Measurements from ENCODE around the gene WDR33. TPM values are rescaled to one million over a fixed set of nuclear protein-coding genes. Genes with fewer than 3 reads are reported as not detected.

The WDR33 gene
- polyA plus RNA-seq, 2 donors, result 10.6 to 12.2 TPM

- H3K9me3 ChIP-seq (ENCODE audit: control insufficient read depth in 2 of 2, insufficient read depth in 1 of 2, low read depth in 1 of 2, low read length in 1 of 2), result no peaks in the 10 kb centered on the region
- H3K36me3 ChIP-seq (ENCODE audit: control insufficient read depth in 2 of 2, insufficient read depth in 2 of 2, low read length in 1 of 2), result no peaks in the 10 kb centered on the region
- H3K4me1 ChIP-seq (ENCODE audit: control insufficient read depth in 2 of 2, insufficient read depth in 2 of 2, low read length in 1 of 2), result peaks cover 2 to 5% of the 10 kb centered on the region in 2 donors
- WGBS, 2 donors, result 73 to 78% methylated on average over 14 of the region's 14 CpGs
- H3K27ac ChIP-seq (ENCODE audit: low read depth in 2 of 2, low read length in 1 of 2), result peak overlapping the region; percentile 32 to 45
- peak overlapping the region in 1 of 2 donors; percentile 5 for H3K4me3 ChIP-seq (ENCODE audit: low read depth in 1 of 2, low read length in 2 of 2)
- no peaks in the 10 kb centered on the region for H3K27me3 ChIP-seq (ENCODE audit: control insufficient read depth in 1 of 2, insufficient read depth in 2 of 2, low read length in 2 of 2)
Observed at GRCh38 chr2:127671557-127672302, 139.2 kb downstream of the WDR33 start.

- Histone ChIP-seq H3K4me1 (ENCODE audit: control insufficient read depth in 2 of 2, insufficient read depth in 2 of 2, low read length in 1 of 2) (peaks cover 2 to 5% of the 10 kb centered on the region in 2 donors), H3K27ac (ENCODE audit: low read depth in 2 of 2, low read length in 1 of 2) (peak overlapping the region in 1 of 2 donors; percentile 31), H3K4me3 (ENCODE audit: low read depth in 1 of 2, low read length in 2 of 2) (no peak overlapping the region), H3K27me3 (ENCODE audit: control insufficient read depth in 1 of 2, insufficient read depth in 2 of 2, low read length in 2 of 2) (no peaks in the 10 kb centered on the region), H3K36me3 (ENCODE audit: control insufficient read depth in 2 of 2, insufficient read depth in 2 of 2, low read length in 1 of 2) (no peaks in the 10 kb centered on the region), H3K9me3 (ENCODE audit: control insufficient read depth in 2 of 2, insufficient read depth in 1 of 2, low read depth in 1 of 2, low read length in 1 of 2) (no peaks in the 10 kb centered on the region)
- 70 to 75% methylated on average over 5 of the region's 5 CpGs for WGBS, 2 donors
Observed at GRCh38 chr2:127670957-127671290, 140.0 kb downstream of the WDR33 start.

- Histone ChIP-seq H3K27me3 (ENCODE audit: control insufficient read depth in 1 of 2, insufficient read depth in 2 of 2, low read length in 2 of 2) (no peaks in the 10 kb centered on the region), H3K4me1 (ENCODE audit: control insufficient read depth in 2 of 2, insufficient read depth in 2 of 2, low read length in 1 of 2) (peaks cover 2 to 5% of the 10 kb centered on the region in 2 donors), H3K9me3 (ENCODE audit: control insufficient read depth in 2 of 2, insufficient read depth in 1 of 2, low read depth in 1 of 2, low read length in 1 of 2) (no peaks in the 10 kb centered on the region), H3K4me3 (ENCODE audit: low read depth in 1 of 2, low read length in 2 of 2) (no peak overlapping the region), H3K36me3 (ENCODE audit: control insufficient read depth in 2 of 2, insufficient read depth in 2 of 2, low read length in 1 of 2) (no peaks in the 10 kb centered on the region), H3K27ac (ENCODE audit: low read depth in 2 of 2, low read length in 1 of 2) (peak overlapping the region in 1 of 2 donors; percentile 31)
- WGBS, 2 donors, result 72 to 78% methylated on average over 10 of the region's 10 CpGs
Observed at GRCh38 chr2:127670055-127670956, 140.7 kb downstream of the WDR33 start.

GRCh38 chr2:127669056-127669455 is 141.9 kb downstream of the WDR33 start:
- Histone ChIP-seq H3K27ac (ENCODE audit: low read depth in 2 of 2, low read length in 1 of 2) (no peak overlapping the region), H3K36me3 (ENCODE audit: control insufficient read depth in 2 of 2, insufficient read depth in 2 of 2, low read length in 1 of 2) (no peaks in the 10 kb centered on the region), H3K9me3 (ENCODE audit: control insufficient read depth in 2 of 2, insufficient read depth in 1 of 2, low read depth in 1 of 2, low read length in 1 of 2) (no peaks in the 10 kb centered on the region), H3K4me1 (ENCODE audit: control insufficient read depth in 2 of 2, insufficient read depth in 2 of 2, low read length in 1 of 2) (peaks cover 6 to 8% of the 10 kb centered on the region in 2 donors), H3K27me3 (ENCODE audit: control insufficient read depth in 1 of 2, insufficient read depth in 2 of 2, low read length in 2 of 2) (no peaks in the 10 kb centered on the region), H3K4me3 (ENCODE audit: low read depth in 1 of 2, low read length in 2 of 2) (no peak overlapping the region)
- WGBS, 2 donors, result 72 to 78% methylated on average over 7 of the region's 7 CpGs

- Histone ChIP-seq H3K27me3 (ENCODE audit: control insufficient read depth in 1 of 2, insufficient read depth in 2 of 2, low read length in 2 of 2) (no peaks in the 10 kb centered on the region), H3K27ac (ENCODE audit: low read depth in 2 of 2, low read length in 1 of 2) (peak overlapping the region in 1 of 2 donors; percentile 6), H3K4me1 (ENCODE audit: control insufficient read depth in 2 of 2, insufficient read depth in 2 of 2, low read length in 1 of 2) (peaks cover 6 to 20% of the 10 kb centered on the region in 2 donors), H3K4me3 (ENCODE audit: low read depth in 1 of 2, low read length in 2 of 2) (no peak overlapping the region), H3K36me3 (ENCODE audit: control insufficient read depth in 2 of 2, insufficient read depth in 2 of 2, low read length in 1 of 2) (peaks cover 0 to 5% of the 10 kb centered on the region in 2 donors), H3K9me3 (ENCODE audit: control insufficient read depth in 2 of 2, insufficient read depth in 1 of 2, low read depth in 1 of 2, low read length in 1 of 2) (no peaks in the 10 kb centered on the region)
- WGBS, 2 donors, result 62 to 81% methylated on average over 8 of the region's 8 CpGs
Observed at GRCh38 chr2:127665267-127665893, 145.6 kb downstream of the WDR33 start.

- Histone ChIP-seq H3K27ac (ENCODE audit: low read depth in 2 of 2, low read length in 1 of 2) (peak overlapping the region; percentile 6 to 59), H3K27me3 (ENCODE audit: control insufficient read depth in 1 of 2, insufficient read depth in 2 of 2, low read length in 2 of 2) (no peaks in the 10 kb centered on the region), H3K4me1 (ENCODE audit: control insufficient read depth in 2 of 2, insufficient read depth in 2 of 2, low read length in 1 of 2) (peaks cover 6 to 20% of the 10 kb centered on the region in 2 donors), H3K36me3 (ENCODE audit: control insufficient read depth in 2 of 2, insufficient read depth in 2 of 2, low read length in 1 of 2) (peaks cover 0 to 5% of the 10 kb centered on the region in 2 donors), H3K9me3 (ENCODE audit: control insufficient read depth in 2 of 2, insufficient read depth in 1 of 2, low read depth in 1 of 2, low read length in 1 of 2) (no peaks in the 10 kb centered on the region), H3K4me3 (ENCODE audit: low read depth in 1 of 2, low read length in 2 of 2) (no peak overlapping the region)
- WGBS, 2 donors, result 71 to 80% methylated on average over 6 of the region's 6 CpGs
Observed at GRCh38 chr2:127664895-127665225, 146.1 kb downstream of the WDR33 start.

- 22 to 37% methylated on average over 49 to 69 of the region's 69 CpGs for WGBS, 2 donors
- Histone ChIP-seq H3K9me3 (ENCODE audit: control insufficient read depth in 2 of 2, insufficient read depth in 1 of 2, low read depth in 1 of 2, low read length in 1 of 2) (no peaks in the 10 kb centered on the region), H3K4me3 (ENCODE audit: low read depth in 1 of 2, low read length in 2 of 2) (peak overlapping the region; percentile 28), H3K27me3 (ENCODE audit: control insufficient read depth in 1 of 2, insufficient read depth in 2 of 2, low read length in 2 of 2) (no peaks in the 10 kb centered on the region), H3K36me3 (ENCODE audit: control insufficient read depth in 2 of 2, insufficient read depth in 2 of 2, low read length in 1 of 2) (peaks cover 0 to 5% of the 10 kb centered on the region in 2 donors), H3K4me1 (ENCODE audit: control insufficient read depth in 2 of 2, insufficient read depth in 2 of 2, low read length in 1 of 2) (peaks cover 6 to 21% of the 10 kb centered on the region in 2 donors), H3K27ac (ENCODE audit: low read depth in 2 of 2, low read length in 1 of 2) (peak overlapping the region; percentile 9 to 59)
Observed at GRCh38 chr2:127664065-127664894, 146.7 kb downstream of the WDR33 start.

- H3K4me1 ChIP-seq (ENCODE audit: control insufficient read depth in 2 of 2, insufficient read depth in 2 of 2, low read length in 1 of 2), result peaks cover 6 to 27% of the 10 kb centered on the region in 2 donors
- 70 to 71% methylated on average over 6 of the region's 6 CpGs for WGBS, 2 donors
- H3K36me3 ChIP-seq (ENCODE audit: control insufficient read depth in 2 of 2, insufficient read depth in 2 of 2, low read length in 1 of 2), result peaks cover 0 to 5% of the 10 kb centered on the region in 2 donors
- no peaks in the 10 kb centered on the region for H3K9me3 ChIP-seq (ENCODE audit: control insufficient read depth in 2 of 2, insufficient read depth in 1 of 2, low read depth in 1 of 2, low read length in 1 of 2)
- H3K4me3 ChIP-seq (ENCODE audit: low read depth in 1 of 2, low read length in 2 of 2), result peak overlapping the region in 1 of 2 donors; percentile 28
- H3K27ac ChIP-seq (ENCODE audit: low read depth in 2 of 2, low read length in 1 of 2), result peak overlapping the region; percentile 59 to 63
- no peaks in the 10 kb centered on the region for H3K27me3 ChIP-seq (ENCODE audit: control insufficient read depth in 1 of 2, insufficient read depth in 2 of 2, low read length in 2 of 2)
Observed at GRCh38 chr2:127663566-127664064, 147.4 kb downstream of the WDR33 start.
